T-helper 2 cell treated with Interferon-gamma antibody and Interleukin-4, amounts not matched to agents 100 ng/mL and 5 ng/mL, for 36 hours (primary cell): ENCODE measurements around the gene SKIDA1. TPM values are rescaled to one million over a fixed set of nuclear protein-coding genes. Genes with fewer than 3 reads are reported as not detected.
"Not testable (repeated sequence)": the region's sequence is repeated elsewhere in the genome, so short reads cannot be mapped to it uniquely, and the experiment has no call there.

Source experiments
- intact Hi-C: fragments of 100-400 bp; cut with micrococcal nuclease; formaldehyde crosslinking; loops from one replicate; pipeline ENCODE4 v1.15.1; 2023
- total RNA-seq: library from RNA; stranded (reverse); gene quantifications from 2 replicates; pipeline ENCODE4 v1.2.3, GENCODE V29; 2022

SKIDA1 gene
- total RNA-seq, result 0.16 and 0.25 TPM in 2 replicates

GRCh38 chr10:21525367-21526187 is at the start of gene SKIDA1:
TSS of gene SKIDA1 (minus strand) at chr10:21525682. CDS start at chr10:21517822, 7,860 bp downstream.
- intact Hi-C loops, result loop anchor here (1.0 to 2.0 kb wide), 4 partner anchors 8 to 1569 kb away; partner anchors contain the start of gene MSRB2

GRCh38 chr10:21574514-21574913 is 49.0 kb upstream of the SKIDA1 start:
- intact Hi-C loops, result not testable (repeated sequence)

- intact Hi-C loops, result no loop called here
Measured at GRCh38 chr10:21572578-21572977, 47.1 kb upstream of the SKIDA1 start.

GRCh38 chr10:21570761-21571521 is 45.5 kb upstream of the SKIDA1 start:
- intact Hi-C loops, result no loop called here

- intact Hi-C loops, result not testable (repeated sequence)
Measured at GRCh38 chr10:21558984-21559383, 33.5 kb upstream of the SKIDA1 start.

- intact Hi-C loops, result no loop called here
Measured at GRCh38 chr10:21556527-21556926, 31.0 kb upstream of the SKIDA1 start.

GRCh38 chr10:21552638-21553037 is 27.2 kb upstream of the SKIDA1 start:
- intact Hi-C loops, result no loop called here

GRCh38 chr10:21547246-21547645 is 21.8 kb upstream of the SKIDA1 start:
- intact Hi-C loops, result no loop called here

- intact Hi-C loops, result not testable (repeated sequence)
Measured at GRCh38 chr10:21540701-21541100, 15.2 kb upstream of the SKIDA1 start.

GRCh38 chr10:21536874-21537273 is 11.4 kb upstream of the SKIDA1 start:
- intact Hi-C loops, result no loop called here

GRCh38 chr10:21535976-21536375 is 10.5 kb upstream of the SKIDA1 start:
- intact Hi-C loops, result loop anchor here (2.0 kb wide), 2 partner anchors 467 to 1559 kb away; partner anchors contain the start of genes DNAJC1 and MSRB2

GRCh38 chr10:21535494-21535965 is 10.0 kb upstream of the SKIDA1 start:
- intact Hi-C loops, result loop anchor here (2.0 kb wide), 2 partner anchors 467 to 1559 kb away; partner anchors contain the start of genes DNAJC1 and MSRB2

- intact Hi-C loops, result loop anchor here (1.0 to 5.0 kb wide), 6 partner anchors 40 to 1560 kb away; partner anchors contain the start of genes COMMD3, DNAJC1 and MSRB2
Measured at GRCh38 chr10:21534604-21535493, 9.4 kb upstream of the SKIDA1 start.

- intact Hi-C loops, result loop anchor here (1.0 to 5.0 kb wide), 6 partner anchors 39 to 1561 kb away; partner anchors contain the start of genes COMMD3, DNAJC1 and MSRB2
Measured at GRCh38 chr10:21534280-21534586, 8.8 kb upstream of the SKIDA1 start.

- intact Hi-C loops, result loop anchor here (1.0 to 5.0 kb wide), 8 partner anchors 8 to 1561 kb away; partner anchors contain the start of genes COMMD3, DNAJC1, MSRB2 and SKIDA1
Measured at GRCh38 chr10:21533467-21534279, 8.2 kb upstream of the SKIDA1 start, which contains the start of gene MLLT10. TSS of gene MLLT10 (plus strand) at chr10:21534232. CDS start at chr10:21534645, 413 bp downstream.

- intact Hi-C loops, result loop anchor here (1.0 to 5.0 kb wide), 5 partner anchors 8 to 784 kb away; partner anchors contain the start of genes COMMD3 and SKIDA1
Measured at GRCh38 chr10:21532694-21533466, 7.4 kb upstream of the SKIDA1 start.

- intact Hi-C loops, result loop anchor here (5.0 kb wide), 3 partner anchors 201 to 786 kb away; partner anchors contain the start of gene COMMD3
Measured at GRCh38 chr10:21531164-21531563, 5.7 kb upstream of the SKIDA1 start.

- intact Hi-C loops, result loop anchor here (5.0 kb wide), 3 partner anchors 202 to 787 kb away; partner anchors contain the start of gene COMMD3
Measured at GRCh38 chr10:21530641-21531040, 5.2 kb upstream of the SKIDA1 start.

- intact Hi-C loops, result loop anchor here (5.0 kb wide), 3 partner anchors 202 to 787 kb away; partner anchors contain the start of gene COMMD3
Measured at GRCh38 chr10:21530168-21530567, 4.7 kb upstream of the SKIDA1 start.
